Measurements from ENCODE around the gene ZCCHC12.

The ZCCHC12 gene

GRCh38 chrX:118862979-118863378, 39.4 kb downstream of the ZCCHC12 start:
- no peak overlapping the region for H3K4me2 ChIP-seq
- no peaks in the 10 kb centered on the region for H3K36me3 ChIP-seq
- no peak overlapping the region for H3K27ac ChIP-seq
- no peak for TF ChIP-seq Cebpa-rat (IDR thresholded peaks at IDR 0.05)
- 0 out of 22 replicates have a peak, but pooled peaks cover 0 to 3% (median 0%) of the 10 kb centered on the region in 11 experiments for H3K9me3 ChIP-seq (replicated peaks in 1 of 11)
- H3K4me3 ChIP-seq, result no peak overlapping the region
- no peak overlapping the region for H3K9ac ChIP-seq
- H3K4me1 ChIP-seq, result 0 out of 20 replicates have a peak, but pooled peaks cover 0 to 6% (median 0%) of the 10 kb centered on the region in 10 experiments
- no peaks in the 10 kb centered on the region for H4K20me1 ChIP-seq
- no peaks in the 10 kb centered on the region for H3K27me3 ChIP-seq

GRCh38 chrX:118864063-118864635, 40.5 kb downstream of the ZCCHC12 start:
- Histone ChIP-seq H3K4me2 (no peak overlapping the region), H4K20me1 (no peaks in the 10 kb centered on the region), H3K9ac (no peak overlapping the region), H3K36me3 (no peaks in the 10 kb centered on the region), H3K27ac (no peak overlapping the region), H3K4me1 (0 out of 20 replicates have a peak, but pooled peaks cover 0 to 6% (median 0%) of the 10 kb centered on the region in 10 experiments), H3K9me3 (replicated peaks in 1 of 11) (0 out of 22 replicates have a peak, but pooled peaks cover 0 to 4% (median 0%) of the 10 kb centered on the region in 11 experiments), H3K27me3 (no peaks in the 10 kb centered on the region), H3K4me3 (no peak overlapping the region)
- 0 out of 22 replicates have a peak, but pooled peaks of 1 of the 11 experiments have one; percentile 2 for TF ChIP-seq Cebpa-rat (IDR thresholded peaks at IDR 0.05)

GRCh38 chrX:118865231-118865630, 41.6 kb downstream of the ZCCHC12 start:
- no peak for TF ChIP-seq Cebpa-rat (IDR thresholded peaks at IDR 0.05)
- Histone ChIP-seq H3K27me3 (no peaks in the 10 kb centered on the region), H3K27ac (no peak overlapping the region), H3K9ac (no peak overlapping the region), H3K4me3 (no peak overlapping the region), H3K36me3 (no peaks in the 10 kb centered on the region), H3K4me2 (no peak overlapping the region), H3K4me1 (0 out of 20 replicates have a peak, but pooled peaks cover 0 to 6% (median 0%) of the 10 kb centered on the region in 10 experiments), H3K9me3 (replicated peaks in 1 of 11) (0 out of 22 replicates have a peak, but pooled peaks cover 0 to 4% (median 0%) of the 10 kb centered on the region in 11 experiments), H4K20me1 (no peaks in the 10 kb centered on the region)

GRCh38 chrX:118867251-118867650, 43.6 kb downstream of the ZCCHC12 start:
- no peak overlapping the region for H3K27ac ChIP-seq
- H4K20me1 ChIP-seq, result no peaks in the 10 kb centered on the region
- no peak overlapping the region for H3K9ac ChIP-seq
- 0 out of 22 replicates have a peak, but pooled peaks cover 0 to 4% (median 0%) of the 10 kb centered on the region in 11 experiments for H3K9me3 ChIP-seq (replicated peaks in 1 of 11)
- no peaks in the 10 kb centered on the region for H3K27me3 ChIP-seq
- no peaks in the 10 kb centered on the region for H3K36me3 ChIP-seq
- no peak overlapping the region for H3K4me2 ChIP-seq
- no peak overlapping the region for H3K4me3 ChIP-seq
- peaks cover 2 to 11% (median 9%) of the 10 kb centered on the region in 10 experiments; a peak in 16 of 20 replicates for H3K4me1 ChIP-seq
- TF ChIP-seq Cebpa-rat (IDR thresholded peaks at IDR 0.05), result no peak

- Histone ChIP-seq H3K9ac (no peak overlapping the region), H3K27ac (no peak overlapping the region), H3K36me3 (no peaks in the 10 kb centered on the region), H4K20me1 (no peaks in the 10 kb centered on the region), H3K4me1 (peaks cover 0 to 23% (median 18%) of the 10 kb centered on the region in 10 experiments; a peak in 16 of 20 replicates), H3K27me3 (no peaks in the 10 kb centered on the region), H3K9me3 (replicated peaks in 1 of 11) (peaks cover 0 to 17% (median 0%) of the 10 kb centered on the region in 11 experiments; a peak in 1 of 22 replicates), H3K4me3 (no peak overlapping the region), H3K4me2 (peak overlapping the region in 9 of 11 experiments; percentile 23 to 70 (median 56); a peak in 18 of 22 replicates)
- TF ChIP-seq Cebpa-rat (IDR thresholded peaks at IDR 0.05), result no peak
These were observed 48.5 kb downstream of the ZCCHC12 start for GRCh38 chrX:118872102-118872566.
